ENCODE data around the gene RAD51B.

The RAD51B gene

GRCh38 chr14:68702135-68702534 lies 882.6 kb downstream of the RAD51B start:
- DNase-seq (ENCODE audit: low read depth in 2 of 2), result no peak

- no peak for DNase-seq (ENCODE audit: low read depth in 2 of 2)
Measured at GRCh38 chr14:68702578-68702977, 883.0 kb downstream of the RAD51B start.

GRCh38 chr14:68703093-68703492 lies 883.5 kb downstream of the RAD51B start:
- no peak for DNase-seq (ENCODE audit: low read depth in 2 of 2)

GRCh38 chr14:68704736-68705720 lies 885.4 kb downstream of the RAD51B start:
- no peak for DNase-seq (ENCODE audit: low read depth in 2 of 2)

GRCh38 chr14:68705741-68706283 lies 886.2 kb downstream of the RAD51B start:
- DNase-seq (ENCODE audit: low read depth in 2 of 2), result no peak

- no peak for DNase-seq (ENCODE audit: low read depth in 2 of 2)
Measured at GRCh38 chr14:68707482-68707881, 887.9 kb downstream of the RAD51B start.

GRCh38 chr14:68708343-68708742 lies 888.8 kb downstream of the RAD51B start:
- DNase-seq (ENCODE audit: low read depth in 2 of 2), result no peak

- DNase-seq (ENCODE audit: low read depth in 2 of 2), result no peak
Measured at GRCh38 chr14:68709007-68709406, 889.4 kb downstream of the RAD51B start.

- no peak for DNase-seq (ENCODE audit: low read depth in 2 of 2)
Measured at GRCh38 chr14:68710776-68711175, 891.2 kb downstream of the RAD51B start.

GRCh38 chr14:68711561-68712309 lies 892.2 kb downstream of the RAD51B start:
- no peak for DNase-seq (ENCODE audit: low read depth in 2 of 2)

- no peak for DNase-seq (ENCODE audit: low read depth in 2 of 2)
Measured at GRCh38 chr14:68712703-68713370, 893.3 kb downstream of the RAD51B start.

- DNase-seq (ENCODE audit: low read depth in 2 of 2), result no peak
Measured at GRCh38 chr14:68713782-68714181, 894.2 kb downstream of the RAD51B start.

- no peak for DNase-seq (ENCODE audit: low read depth in 2 of 2)
Measured at GRCh38 chr14:68714991-68715924, 895.7 kb downstream of the RAD51B start.

- no peak for DNase-seq (ENCODE audit: low read depth in 2 of 2)
Measured at GRCh38 chr14:68716698-68717097, 897.1 kb downstream of the RAD51B start.

- DNase-seq (ENCODE audit: low read depth in 2 of 2), result no peak
Measured at GRCh38 chr14:68718023-68718990, 898.7 kb downstream of the RAD51B start.

GRCh38 chr14:68719634-68720384 lies 900.2 kb downstream of the RAD51B start:
- DNase-seq (ENCODE audit: low read depth in 2 of 2), result no peak

GRCh38 chr14:68722186-68722585 lies 902.6 kb downstream of the RAD51B start:
- no peak for DNase-seq (ENCODE audit: low read depth in 2 of 2)

- no peak for DNase-seq (ENCODE audit: low read depth in 2 of 2)
Measured at GRCh38 chr14:68722968-68723566, 903.5 kb downstream of the RAD51B start.
